ENCODE data around the gene NYAP1. TPM values are rescaled to one million over a fixed set of nuclear protein-coding genes. Genes with fewer than 3 reads are reported as not detected.
A peak's percentile ranks its signal among the peaks of the same experiment; 100 is the strongest.
"Not testable (repeated sequence)": the region's sequence is repeated elsewhere in the genome, so short reads cannot be mapped to it uniquely, and the experiment has no call there.

Gene NYAP1
- total RNA-seq, 4 donors from 2014 or later, result 0.39 to 2.1 (median 1.5) TPM

DNA sequence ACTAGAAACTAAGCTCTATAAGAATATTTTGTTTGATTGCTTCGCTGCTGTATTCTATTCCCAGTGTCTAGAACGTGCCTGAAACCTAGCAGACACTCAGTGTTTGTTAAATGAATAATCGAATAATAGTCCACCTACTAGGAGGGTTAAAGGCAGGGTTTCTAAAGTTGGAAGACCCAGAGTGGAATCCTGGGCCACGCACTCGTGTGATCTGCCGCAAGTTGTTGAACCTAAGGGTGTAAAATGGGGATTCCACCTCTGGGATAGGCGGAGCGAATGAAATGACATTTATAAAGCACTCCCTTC, 54.6 kb downstream of the NYAP1 start:
- no peak overlapping the region for H3K4me3 ChIP-seq (ENCODE audit: low read depth, poor library complexity, severe bottlenecking)
- DNase-seq (ENCODE audit: low spot score in 2 of 2), result no peak
- 6 to 9% methylated on average over 8 of the region's 8 CpGs for WGBS, 2 donors
- intact Hi-C loops (cut with DNase I; ENCODE audit: low total_unique reads), result no loop called here
- TF ChIP-seq, protein P1, sequence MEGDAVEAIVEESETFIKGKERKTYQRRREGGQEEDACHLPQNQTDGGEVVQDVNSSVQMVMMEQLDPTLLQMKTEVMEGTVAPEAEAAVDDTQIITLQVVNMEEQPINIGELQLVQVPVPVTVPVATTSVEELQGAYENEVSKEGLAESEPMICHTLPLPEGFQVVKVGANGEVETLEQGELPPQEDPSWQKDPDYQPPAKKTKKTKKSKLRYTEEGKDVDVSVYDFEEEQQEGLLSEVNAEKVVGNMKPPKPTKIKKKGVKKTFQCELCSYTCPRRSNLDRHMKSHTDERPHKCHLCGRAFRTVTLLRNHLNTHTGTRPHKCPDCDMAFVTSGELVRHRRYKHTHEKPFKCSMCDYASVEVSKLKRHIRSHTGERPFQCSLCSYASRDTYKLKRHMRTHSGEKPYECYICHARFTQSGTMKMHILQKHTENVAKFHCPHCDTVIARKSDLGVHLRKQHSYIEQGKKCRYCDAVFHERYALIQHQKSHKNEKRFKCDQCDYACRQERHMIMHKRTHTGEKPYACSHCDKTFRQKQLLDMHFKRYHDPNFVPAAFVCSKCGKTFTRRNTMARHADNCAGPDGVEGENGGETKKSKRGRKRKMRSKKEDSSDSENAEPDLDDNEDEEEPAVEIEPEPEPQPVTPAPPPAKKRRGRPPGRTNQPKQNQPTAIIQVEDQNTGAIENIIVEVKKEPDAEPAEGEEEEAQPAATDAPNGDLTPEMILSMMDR (IDR thresholded peaks at IDR 0.05), result no peak
- no peak for TF ChIP-seq POLR2A (IDR thresholded peaks at IDR 0.05)

DNA sequence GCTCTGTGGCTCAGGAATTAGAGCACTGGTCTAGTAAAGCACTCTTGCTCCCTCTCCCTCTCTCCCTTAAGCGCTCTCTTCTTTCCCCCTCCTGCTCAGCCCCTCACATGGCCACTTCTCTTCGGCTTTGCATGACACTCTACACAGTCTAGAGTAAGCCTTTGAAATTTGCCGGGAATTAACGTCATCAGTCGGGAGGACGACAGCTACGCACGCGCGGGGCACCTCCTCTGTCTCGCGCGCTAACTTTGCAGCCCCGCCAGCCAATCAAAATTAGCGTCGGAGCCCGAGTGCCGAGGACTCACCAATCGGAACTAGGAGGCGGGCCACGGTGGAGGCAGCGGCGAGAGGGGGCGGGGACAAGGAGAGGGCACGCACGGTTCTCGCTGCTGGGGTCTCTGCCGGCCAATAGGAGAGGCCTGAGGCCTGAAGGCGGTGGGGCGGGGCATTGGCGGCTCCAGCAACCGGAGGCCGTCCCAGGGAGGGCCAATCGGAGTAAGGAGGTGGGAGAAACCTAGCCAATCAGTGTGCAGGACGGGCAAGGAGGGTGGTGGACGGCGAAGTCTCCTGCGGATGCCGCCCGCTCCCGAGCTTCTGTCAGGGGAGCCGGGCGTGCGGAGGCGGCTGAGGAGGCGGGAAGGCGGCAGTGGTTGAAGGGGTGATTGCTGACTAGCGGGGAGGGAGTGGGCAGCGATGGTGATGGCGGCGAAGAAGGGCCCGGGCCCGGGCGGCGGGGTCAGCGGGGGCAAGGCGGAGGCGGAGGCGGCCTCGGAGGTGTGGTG, 55.1 kb downstream of the NYAP1 start, which contains the start of gene AGFG2:
TSS of gene AGFG2 (plus strand) at position 550 of the 782 bp plus-strand sequence. CDS start at position 694, 144 bp downstream.
- 0 to 1% methylated on average over 56 to 60 of the region's 60 CpGs for WGBS, 2 donors
- peak; percentile 100 for DNase-seq (ENCODE audit: low spot score in 2 of 2)
- intact Hi-C loops (cut with DNase I; ENCODE audit: low total_unique reads), result no loop called here
- no peak for TF ChIP-seq POLR2A (IDR thresholded peaks at IDR 0.05)
- TF ChIP-seq, protein P1 (IDR thresholded peaks at IDR 0.05), result no peak
- peak within 1 kb of the TSS; percentile 47 for H3K4me3 ChIP-seq (ENCODE audit: low read depth, poor library complexity, severe bottlenecking)

DNA sequence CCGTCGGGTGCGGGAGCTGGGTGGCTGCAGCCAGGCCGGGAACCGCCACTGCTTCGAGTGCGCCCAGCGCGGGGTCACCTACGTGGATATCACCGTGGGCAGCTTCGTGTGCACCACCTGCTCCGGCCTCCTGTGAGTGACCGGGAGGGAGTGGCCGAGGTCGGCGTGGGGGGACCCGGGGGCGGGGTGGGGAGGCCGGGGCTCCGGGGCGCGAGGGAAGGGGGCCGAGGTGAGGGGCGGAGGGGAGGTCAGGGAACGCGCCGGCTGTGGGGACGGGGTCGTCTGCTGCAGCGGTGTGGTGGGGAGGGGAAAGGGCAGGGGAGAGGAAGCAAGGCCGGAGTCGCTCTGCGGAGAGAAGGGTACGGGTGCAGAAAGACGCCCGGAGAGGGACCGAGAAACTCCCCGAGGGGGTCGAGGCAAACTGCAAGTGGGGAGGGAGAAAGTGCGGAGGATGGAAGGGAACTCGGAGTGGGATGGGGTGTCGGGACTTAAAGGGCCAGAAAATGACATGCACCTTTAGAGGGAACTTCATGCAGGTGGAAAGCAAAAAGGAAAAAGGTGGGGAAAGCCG, 55.8 kb downstream of the NYAP1 start:
- intact Hi-C loops (cut with DNase I; ENCODE audit: low total_unique reads), result no loop called here
- DNase-seq (ENCODE audit: low spot score in 2 of 2), result peak in 1 of 2 donors; percentile 87
- TF ChIP-seq POLR2A (IDR thresholded peaks at IDR 0.05), result no peak
- TF ChIP-seq, protein P1 (IDR thresholded peaks at IDR 0.05), result no peak
- peak overlapping the region; percentile 47 for H3K4me3 ChIP-seq (ENCODE audit: low read depth, poor library complexity, severe bottlenecking)
- 2% methylated on average over 33 to 41 of the region's 44 CpGs for WGBS, 2 donors

DNA sequence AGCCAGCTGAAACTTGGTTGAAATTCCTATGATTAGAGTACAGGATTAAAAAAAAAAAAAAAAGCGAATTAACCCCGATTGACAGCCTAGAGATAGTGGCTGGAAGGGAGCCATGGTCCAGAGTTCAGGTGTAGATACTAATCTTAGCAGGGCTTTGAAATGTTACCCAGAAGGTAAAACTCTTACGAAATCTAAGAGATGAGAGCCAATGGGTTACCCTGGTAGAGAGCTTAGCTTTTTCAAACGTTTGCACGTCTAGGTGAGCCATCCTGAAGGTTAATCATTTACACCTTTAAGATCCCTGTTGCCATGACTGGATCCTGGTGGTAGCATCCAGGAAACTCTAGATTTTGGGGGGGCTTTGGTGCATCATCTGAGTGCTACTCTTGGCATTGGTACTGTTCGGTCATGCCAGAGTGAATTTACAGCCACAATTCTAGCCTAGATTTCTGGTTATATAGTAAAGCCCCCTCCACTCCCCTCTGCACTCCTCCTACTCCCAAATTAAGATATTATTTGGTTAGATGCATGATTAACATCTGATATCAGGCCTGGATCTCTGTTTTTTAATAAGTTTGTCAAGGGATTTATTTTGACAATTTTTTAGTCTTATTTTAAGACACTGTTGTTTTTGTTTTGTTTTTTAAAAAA, 56.5 kb downstream of the NYAP1 start:
- DNase-seq (ENCODE audit: low spot score in 2 of 2), result no peak
- H3K4me3 ChIP-seq (ENCODE audit: low read depth, poor library complexity, severe bottlenecking), result no peak overlapping the region
- TF ChIP-seq, protein P1 (IDR thresholded peaks at IDR 0.05), result no peak
- no peak for TF ChIP-seq POLR2A (IDR thresholded peaks at IDR 0.05)
- 38 to 39% methylated on average over 6 of the region's 6 CpGs for WGBS, 2 donors
- intact Hi-C loops (cut with DNase I; ENCODE audit: low total_unique reads), result no loop called here

DNA sequence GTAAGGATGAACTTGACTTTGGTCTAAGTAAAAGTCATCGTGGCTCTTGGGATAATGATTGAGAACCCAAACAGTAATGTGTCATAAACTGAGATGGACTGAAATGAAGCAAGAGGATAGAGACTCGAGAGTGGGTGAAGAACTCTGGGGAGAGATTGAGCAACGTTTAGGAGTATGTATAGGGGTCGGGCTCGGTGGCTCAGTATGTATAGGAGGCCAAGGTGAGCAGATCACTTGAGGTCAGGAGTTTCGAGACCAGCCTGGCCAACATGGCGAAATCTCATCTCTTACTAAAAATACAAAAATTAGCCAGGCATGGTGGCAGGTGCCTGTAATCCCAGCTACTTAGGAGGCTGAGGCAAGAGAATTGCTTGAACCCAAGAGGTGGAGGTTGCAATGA, 57.6 kb downstream of the NYAP1 start:
- DNase-seq (ENCODE audit: low spot score in 2 of 2); intact Hi-C loops (cut with DNase I; ENCODE audit: low total_unique reads); H3K4me3 ChIP-seq (ENCODE audit: low read depth, poor library complexity, severe bottlenecking): not testable (repeated sequence)
- WGBS, 2 donors, result 88 to 90% methylated on average over 7 of the region's 7 CpGs

DNA sequence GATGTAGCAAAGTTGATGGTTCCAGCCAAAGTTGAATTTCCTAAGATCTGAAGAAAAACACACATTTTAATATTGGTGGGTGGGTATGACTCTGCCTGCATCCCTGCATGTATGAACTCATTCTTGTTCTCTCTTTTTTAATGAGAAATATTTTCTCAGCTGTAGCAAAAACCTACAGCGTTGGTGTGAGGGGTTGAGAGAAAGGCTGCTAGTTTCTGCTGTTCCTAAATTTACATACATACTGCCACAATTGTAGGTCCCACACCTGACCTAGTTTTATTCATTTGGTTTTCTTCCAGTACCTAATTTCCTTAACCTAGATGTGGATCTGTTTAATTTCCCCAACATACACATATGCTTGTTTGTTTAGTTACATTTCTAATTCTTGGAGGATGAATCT, 59.9 kb downstream of the NYAP1 start:
- WGBS, 2 donors, result 53% methylated on average over 1 of the region's 1 CpG
- TF ChIP-seq, protein P1 (IDR thresholded peaks at IDR 0.05), result no peak
- no peak for TF ChIP-seq POLR2A (IDR thresholded peaks at IDR 0.05)
- intact Hi-C loops (cut with DNase I; ENCODE audit: low total_unique reads), result no loop called here
- no peak overlapping the region for H3K4me3 ChIP-seq (ENCODE audit: low read depth, poor library complexity, severe bottlenecking)
- DNase-seq (ENCODE audit: low spot score in 2 of 2), result no peak

Data from lower leg skin (tissue), 4 donors.